GM12875 (cell line): ENCODE measurements around the gene BNIP2.

Experiments used
- H3K4me3 ChIP-seq: one replicate; pipeline ENCODE4 v1.5.1; 2011; ENCODE audit warnings: low read depth, low read length, control low read depth
- CTCF ChIP-seq: IDR thresholded peaks from 2 replicates; pipeline ENCODE4 v1.5.1; 2011; ENCODE audit warnings: low read depth, mild to moderate bottlenecking, control low read depth, inconsistent platforms, low read length, moderate library complexity, borderline replicate concordance; ENCODE audit not compliant: insufficient read depth

Gene BNIP2, protein sequence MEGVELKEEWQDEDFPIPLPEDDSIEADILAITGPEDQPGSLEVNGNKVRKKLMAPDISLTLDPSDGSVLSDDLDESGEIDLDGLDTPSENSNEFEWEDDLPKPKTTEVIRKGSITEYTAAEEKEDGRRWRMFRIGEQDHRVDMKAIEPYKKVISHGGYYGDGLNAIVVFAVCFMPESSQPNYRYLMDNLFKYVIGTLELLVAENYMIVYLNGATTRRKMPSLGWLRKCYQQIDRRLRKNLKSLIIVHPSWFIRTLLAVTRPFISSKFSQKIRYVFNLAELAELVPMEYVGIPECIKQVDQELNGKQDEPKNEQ

GRCh38 chr15:59688782-59689625 lies at the start of gene BNIP2:
TSS of gene BNIP2 (minus strand) at chr15:59689320. CDS start at chr15:59682457, 6,863 bp downstream.
- H3K4me3 ChIP-seq = peak within 1 kb of the TSS; percentile 86
- no peak for TF ChIP-seq CTCF

- no peak overlapping the region for H3K4me3 ChIP-seq
- no peak for TF ChIP-seq CTCF
These were observed 49.6 kb upstream of the BNIP2 start for GRCh38 chr15:59738676-59739075.

DNA sequence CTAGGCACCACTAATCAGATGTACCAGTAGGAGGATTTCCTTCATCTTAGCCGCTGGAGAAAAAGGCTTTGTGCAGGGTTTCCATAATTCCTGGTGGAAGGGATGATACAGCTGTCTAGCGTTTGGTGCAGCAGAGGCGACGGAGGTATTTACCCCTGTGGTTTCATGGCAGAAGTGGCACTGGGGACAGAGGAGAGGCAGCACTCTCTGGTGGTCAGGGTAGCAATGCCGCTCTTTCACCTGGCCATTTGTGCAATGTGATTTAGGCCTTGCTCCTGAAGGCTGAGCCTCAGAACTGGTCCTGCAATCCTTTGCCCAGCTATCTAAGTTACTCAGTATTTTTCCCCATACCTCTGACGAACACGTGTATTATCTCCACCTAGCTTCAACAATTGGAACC lies 47.1 kb upstream of the BNIP2 start:
- H3K4me3 ChIP-seq = no peak overlapping the region
- no peak for TF ChIP-seq CTCF

GRCh38 chr15:59725151-59725486 lies 36.0 kb upstream of the BNIP2 start:
- TF ChIP-seq CTCF = no peak
- no peak overlapping the region for H3K4me3 ChIP-seq

- no peak overlapping the region for H3K4me3 ChIP-seq
- TF ChIP-seq CTCF = no peak
These were observed 34.7 kb upstream of the BNIP2 start for GRCh38 chr15:59723687-59724346.

DNA sequence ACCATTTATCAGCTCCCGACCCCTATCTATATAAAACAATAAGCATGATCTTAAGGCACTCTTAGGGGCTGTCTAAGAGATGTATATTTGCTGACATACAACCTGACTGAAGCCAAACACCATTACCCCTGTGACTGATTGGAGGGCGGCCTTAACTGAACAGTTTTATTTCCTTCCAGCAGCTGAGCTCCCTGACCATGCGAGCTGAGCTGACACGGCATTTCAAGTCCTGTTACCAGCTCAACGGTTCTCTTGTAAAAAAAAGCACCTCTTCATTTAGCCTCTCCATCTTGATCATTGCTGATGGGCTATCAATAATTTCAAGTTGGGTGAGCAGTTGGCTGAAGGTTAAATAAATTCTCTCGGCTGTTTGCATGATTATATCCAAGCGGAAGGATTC lies 33.4 kb upstream of the BNIP2 start:
- no peak overlapping the region for H3K4me3 ChIP-seq
- no peak for TF ChIP-seq CTCF

GRCh38 chr15:59722037-59722436 lies 32.9 kb upstream of the BNIP2 start:
- H3K4me3 ChIP-seq = no peak overlapping the region
- TF ChIP-seq CTCF = no peak
